HG02840 (cell line): ENCODE measurements around the gene PIMREG.

ENCODE experiments used
- ATAC-seq: cut with Tn5 transposase; IDR thresholded peaks from one replicate; pipeline ENCODE4 v1.9.1; 2021; ENCODE audit warnings: mild to moderate bottlenecking, moderate library complexity, moderate number of reproducible peaks; ENCODE audit not compliant: unreplicated experiment, low FRiP score

Gene PIMREG

DNA sequence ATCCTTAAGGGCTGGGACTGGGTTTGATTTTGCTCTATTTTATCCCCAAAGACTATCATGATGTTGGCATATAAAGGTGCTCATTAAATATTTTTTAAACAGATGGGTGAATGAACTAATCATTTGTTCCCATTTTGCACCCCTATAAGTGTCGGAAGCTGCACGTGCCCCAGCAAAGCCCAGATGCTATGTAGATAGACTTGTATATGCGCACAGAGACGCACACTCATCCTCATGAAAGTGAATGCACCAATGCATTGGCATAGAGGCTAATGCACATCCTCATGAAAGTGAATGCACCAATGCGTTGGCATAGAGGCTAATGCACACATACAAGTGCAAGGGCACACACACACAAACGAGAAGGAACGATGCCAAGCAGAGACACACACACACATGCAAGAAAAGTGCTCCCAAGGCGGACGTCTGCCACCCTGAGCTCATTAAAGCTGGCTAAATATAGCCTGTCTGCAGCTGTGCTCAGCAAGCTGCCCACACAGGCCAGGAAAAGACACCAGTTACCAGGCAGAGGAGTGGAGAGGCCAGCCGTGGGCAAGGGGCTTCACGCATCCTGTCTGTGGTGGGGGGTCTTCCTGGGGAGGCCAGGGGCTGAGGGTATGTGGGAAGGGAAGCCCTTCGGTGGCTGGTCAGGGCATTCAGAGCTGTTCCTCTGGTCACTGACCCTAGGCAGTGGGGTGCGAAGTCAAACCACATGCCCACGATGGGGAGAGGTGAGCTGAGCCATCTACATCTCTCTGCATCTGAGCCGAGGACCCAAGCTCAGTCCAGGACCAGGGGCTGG, 52.6 kb downstream of the PIMREG start:
- ATAC-seq, result no peak

DNA sequence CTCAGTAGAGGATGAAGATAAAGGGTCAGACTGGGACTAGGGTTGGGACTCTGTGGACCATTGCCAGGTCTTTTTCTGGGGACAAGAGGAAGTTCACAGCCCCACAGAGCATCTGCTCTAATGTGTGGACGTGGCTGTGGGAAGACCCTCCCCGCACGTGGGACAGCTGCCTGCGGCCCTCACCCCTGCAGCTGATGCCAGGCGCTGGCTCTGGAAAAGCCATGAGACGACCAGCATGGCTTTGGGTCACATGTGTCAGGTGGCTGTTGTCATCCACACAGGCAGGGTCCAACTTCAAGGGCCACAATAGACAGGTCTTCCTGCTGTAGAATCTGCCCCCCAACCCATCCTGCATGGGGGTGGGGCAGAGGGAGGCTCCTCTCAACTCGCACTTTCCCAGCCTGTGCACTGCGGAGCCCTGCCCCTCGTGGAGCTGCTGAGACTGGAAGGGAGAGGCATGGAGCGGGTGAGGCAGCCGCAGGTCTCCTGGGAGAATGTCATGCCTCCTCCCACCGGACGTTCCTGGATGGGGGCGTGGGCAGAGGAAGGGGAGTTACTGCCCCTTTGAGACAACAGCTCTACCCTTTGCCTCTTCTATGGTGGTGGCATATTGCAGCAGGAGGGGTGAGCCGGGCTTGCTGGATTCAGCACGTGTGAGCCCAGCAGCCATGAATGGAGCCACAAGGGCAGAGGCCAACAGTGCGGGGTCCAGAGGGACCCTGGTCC, 53.4 kb downstream of the PIMREG start:
- no peak for ATAC-seq

- ATAC-seq, result no peak
Observed at GRCh38 chr17:6498356-6498755, 54.1 kb downstream of the PIMREG start.

- ATAC-seq, result no peak
Observed at GRCh38 chr17:6498901-6499540, 54.8 kb downstream of the PIMREG start.
